Activated CD8-positive, alpha-beta memory T cell treated with anti-CD3 and anti-CD28 coated beads, Interleukin-2, amount 10 ng/mL, durations not matched to agents 7 days and 5 days (primary cell): ENCODE data around the gene KPNA2. TPM values are rescaled to one million over a fixed set of nuclear protein-coding genes. Genes with fewer than 3 reads are reported as not detected.
"Not testable (repeated sequence)": the region's sequence is repeated elsewhere in the genome, so short reads cannot be mapped to it uniquely, and the experiment has no call there.

Experiments
- ATAC-seq: fragments of 150-1000 bp; cut with Tn5 transposase; one replicate; pipeline ENCODE4 v1.10.0; 2021; ENCODE audit warnings: moderate library complexity
- CTCF ChIA-PET: fragments of 350-600 bp; sonication (Branson Sonifier 250); formaldehyde crosslinking; loops from one replicate; lab custom pipeline; 2021; ENCODE audit warnings: antibody characterized with exemption; lab: Charles Lee
- DNase-seq: peaks from one replicate; pipeline ENCODE4 v3.0.0-alpha.2; 2020
- H3K27ac Mint-ChIP-seq: one replicate; pipeline ENCODE4 v1.8.0; 2021; ENCODE audit warnings: mild to moderate bottlenecking, mixed read lengths
- H3K27me3 Mint-ChIP-seq: one replicate; pipeline ENCODE4 v1.8.0; 2021; ENCODE audit warnings: mixed read lengths
- H3K36me3 Mint-ChIP-seq: one replicate; pipeline ENCODE4 v1.8.0; 2021; ENCODE audit warnings: mild to moderate bottlenecking, mixed read lengths
- H3K4me1 Mint-ChIP-seq: one replicate; pipeline ENCODE4 v1.8.0; 2021; ENCODE audit warnings: mixed read lengths
- H3K4me3 Mint-ChIP-seq: one replicate; pipeline ENCODE4 v1.8.0; 2021; ENCODE audit warnings: mild to moderate bottlenecking, moderate library complexity, mixed read lengths
- H3K9me3 Mint-ChIP-seq: one replicate; pipeline ENCODE4 v1.8.0; 2022; ENCODE audit warnings: low read depth, mixed read lengths
- total RNA-seq, 2 experiments: library from RNA; stranded (reverse); gene quantifications; one replicate each; pipeline ENCODE4 v1.2.3, GENCODE V29; 2021

KPNA2 gene
- total RNA-seq, 2 experiments from 2014 or later = 246 to 321 TPM

- H3K9me3 Mint-ChIP-seq = no peaks in the 10 kb centered on the region
- H3K27me3 Mint-ChIP-seq = no peaks in the 10 kb centered on the region
- H3K27ac Mint-ChIP-seq = no peak overlapping the region
- H3K4me3 Mint-ChIP-seq = no peak overlapping the region
- no peaks in the 10 kb centered on the region for H3K4me1 Mint-ChIP-seq
- DNase-seq = no peak
- no peaks in the 10 kb centered on the region for H3K36me3 Mint-ChIP-seq
- CTCF ChIA-PET = interaction anchor here (1.4 to 1.7 kb wide), 2 partner anchors 9 to 15 kb away, joined by 3 to 5 read pairs; no protein-coding TSS in a partner anchor
- no peak for ATAC-seq
These were observed 31.3 kb upstream of the KPNA2 start for GRCh38 chr17:68004201-68004600.

- CTCF ChIA-PET = interaction anchor here (1.3 kb wide), 1 partner anchor 9 kb away, joined by 6 read pairs; no protein-coding TSS in a partner anchor
- DNase-seq (no peak), ATAC-seq (no peak)
- H3K4me3 Mint-ChIP-seq = no peak overlapping the region
- no peaks in the 10 kb centered on the region for H3K27me3 Mint-ChIP-seq
- H3K36me3 Mint-ChIP-seq = no peaks in the 10 kb centered on the region
- H3K27ac Mint-ChIP-seq = no peak overlapping the region
- no peaks in the 10 kb centered on the region for H3K9me3 Mint-ChIP-seq
- peaks cover 6% of the 10 kb centered on the region for H3K4me1 Mint-ChIP-seq
These were observed 28.7 kb upstream of the KPNA2 start for GRCh38 chr17:68006797-68007196.

DNA sequence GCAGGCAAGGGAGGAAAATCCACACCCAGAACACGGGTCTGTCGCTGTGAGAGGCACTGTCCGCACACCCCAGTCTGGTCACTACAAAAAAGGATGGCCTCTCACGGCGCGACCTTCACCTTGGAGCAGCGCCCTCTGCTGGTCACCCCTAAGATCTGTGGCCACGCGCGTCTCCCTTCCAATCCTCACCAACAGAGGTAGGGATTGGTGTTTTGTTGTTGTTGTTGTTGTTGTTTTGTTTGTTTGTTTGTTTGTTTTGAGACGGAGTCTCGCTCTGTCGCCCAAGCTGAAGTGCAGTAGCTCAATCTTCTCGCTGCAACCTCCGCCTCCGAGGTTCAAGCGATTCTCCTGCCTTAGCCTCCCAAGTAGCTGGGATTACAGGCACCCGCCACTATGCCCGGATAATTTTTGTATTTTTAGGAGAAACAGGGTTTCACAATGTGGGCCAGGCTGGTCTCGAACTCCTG lies 24.3 kb upstream of the KPNA2 start:
- CTCF ChIA-PET = interaction anchor here (0.7 to 1.7 kb wide), 10 partner anchors 9 to 80 kb away, joined by 3 to 8 read pairs (median 4); partner anchors contain the start of gene KPNA2
- H3K36me3 Mint-ChIP-seq = no peaks in the 10 kb centered on the region
- H3K27me3 Mint-ChIP-seq = peaks cover 7% of the 10 kb centered on the region
- ATAC-seq (peak; percentile 94), DNase-seq (peak; percentile 76)
- H3K27ac Mint-ChIP-seq = no peak overlapping the region
- no peaks in the 10 kb centered on the region for H3K9me3 Mint-ChIP-seq
- peaks cover 6% of the 10 kb centered on the region for H3K4me1 Mint-ChIP-seq
- peak overlapping the region; percentile 65 for H3K4me3 Mint-ChIP-seq

DNA sequence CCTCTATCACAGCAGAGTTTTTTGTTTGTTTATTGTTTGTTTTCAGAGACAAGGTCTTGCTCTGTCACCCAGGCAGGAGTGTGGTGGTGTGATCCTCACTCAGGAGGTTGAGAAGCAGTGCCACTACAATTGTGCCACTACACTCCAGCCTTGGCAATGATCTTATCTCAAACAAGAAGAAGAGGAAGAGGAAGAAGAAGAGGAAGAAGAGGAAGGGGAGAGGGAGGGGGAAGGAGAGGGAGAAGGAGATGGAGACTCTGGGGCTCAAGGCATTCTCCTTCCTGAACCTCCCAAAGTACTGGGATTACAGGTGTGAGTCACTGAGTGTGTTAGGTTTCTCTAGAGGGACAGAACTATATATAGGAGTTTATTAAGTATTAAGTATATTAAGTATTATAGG lies 22.1 kb upstream of the KPNA2 start:
- no peaks in the 10 kb centered on the region for H3K9me3 Mint-ChIP-seq
- H3K4me1 Mint-ChIP-seq = peaks cover 8% of the 10 kb centered on the region
- H3K27ac Mint-ChIP-seq = no peak overlapping the region
- CTCF ChIA-PET = no interaction called here
- DNase-seq = no peak
- H3K4me3 Mint-ChIP-seq = no peak overlapping the region
- no peak for ATAC-seq
- H3K36me3 Mint-ChIP-seq = no peaks in the 10 kb centered on the region
- H3K27me3 Mint-ChIP-seq = peaks cover 7% of the 10 kb centered on the region

DNA sequence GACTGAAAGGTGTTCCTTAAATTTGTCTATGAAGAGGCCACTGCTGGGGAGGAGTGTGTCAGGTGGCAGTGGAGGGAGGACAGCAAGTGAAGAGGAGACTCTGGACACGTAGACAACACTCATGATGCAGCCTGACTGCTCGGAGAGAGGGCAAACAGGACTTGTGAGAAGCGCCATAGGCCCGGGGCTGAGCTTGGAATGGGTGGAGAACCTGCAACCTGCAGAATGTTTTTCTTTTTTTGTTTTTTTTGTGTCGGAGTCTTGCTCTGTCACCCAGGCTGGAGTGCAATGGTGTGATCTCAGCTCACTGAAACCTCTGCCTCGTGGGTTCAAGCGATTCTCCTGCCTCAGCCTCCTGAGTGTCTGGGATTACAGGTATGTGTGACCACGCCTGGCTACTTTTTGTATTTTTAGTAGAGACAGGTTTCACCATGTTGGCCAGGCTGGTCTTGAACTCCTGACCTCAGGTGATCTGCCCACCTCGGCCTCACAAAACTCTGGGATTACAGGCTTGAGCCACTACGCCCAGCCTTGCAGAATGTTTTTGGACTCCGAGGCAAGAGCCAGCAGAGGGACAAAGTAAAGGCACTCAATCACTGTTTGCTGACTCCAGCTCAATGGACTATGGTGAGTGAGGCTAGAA lies 20.3 kb upstream of the KPNA2 start:
- no peak overlapping the region for H3K27ac Mint-ChIP-seq

DNA sequence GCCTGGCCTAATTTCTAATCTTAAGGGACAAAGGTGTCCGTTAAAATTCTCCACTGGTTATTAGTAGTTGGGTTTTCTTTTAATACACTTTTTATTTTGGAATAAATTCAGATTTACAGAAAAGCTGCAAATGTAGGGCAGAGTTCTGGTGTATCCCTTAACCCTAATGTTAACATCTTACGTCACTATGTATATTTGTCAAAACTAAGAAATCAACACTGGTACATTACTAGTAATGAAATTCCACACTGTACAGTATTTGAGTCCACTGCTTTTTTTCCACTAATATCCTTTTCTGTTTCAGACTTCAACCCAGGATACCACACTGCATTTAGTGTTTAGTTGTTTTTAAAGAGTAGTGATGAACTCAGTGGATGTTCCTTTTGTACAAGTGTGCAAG lies 18.7 kb upstream of the KPNA2 start:
- Mint-ChIP-seq H3K4me1 (peaks cover 13% of the 10 kb centered on the region), H3K27me3 (peaks cover 10% of the 10 kb centered on the region), H3K4me3 (no peak overlapping the region), H3K36me3 (no peaks in the 10 kb centered on the region), H3K9me3 (no peaks in the 10 kb centered on the region), H3K27ac (no peak overlapping the region)
- ATAC-seq (no peak), DNase-seq (no peak)
- CTCF ChIA-PET = interaction anchor here (0.5 kb wide), 1 partner anchor 281 kb away, joined by 4 read pairs; no protein-coding TSS in a partner anchor

More for the DNA sequence above, 20.3 kb upstream of the KPNA2 start:
- CTCF ChIA-PET = interaction anchor here (1.1 to 1.7 kb wide), 2 partner anchors 9 to 42 kb away, joined by 3 to 4 read pairs; no protein-coding TSS in a partner anchor
- ATAC-seq (no peak), DNase-seq (no peak)
- Mint-ChIP-seq H3K4me1 (peaks cover 14% of the 10 kb centered on the region), H3K9me3 (no peaks in the 10 kb centered on the region), H3K36me3 (no peaks in the 10 kb centered on the region), H3K4me3 (no peak overlapping the region), H3K27me3 (peaks cover 10% of the 10 kb centered on the region)

DNA sequence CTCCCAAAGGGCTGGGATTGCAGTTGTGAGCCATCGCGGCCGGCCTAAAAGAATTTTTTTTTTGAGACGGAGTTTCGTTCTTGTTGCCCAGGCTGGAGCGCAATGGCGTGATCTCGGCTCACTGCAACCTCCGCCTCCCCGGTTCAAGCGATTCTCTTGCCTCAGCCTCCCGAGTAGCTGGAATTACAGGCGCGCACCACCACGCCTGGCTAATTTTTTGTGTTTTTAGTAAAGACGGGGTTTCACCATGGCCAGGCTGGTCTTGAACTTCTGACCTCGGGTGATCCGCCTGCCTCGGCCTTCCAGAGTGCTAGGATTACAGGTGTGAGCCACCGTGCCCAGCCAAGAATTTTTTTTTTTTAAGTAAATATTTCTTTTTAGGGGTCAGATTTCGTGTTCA lies 17.0 kb upstream of the KPNA2 start:
- H3K4me3 Mint-ChIP-seq, DNase-seq, CTCF ChIA-PET, H3K27me3 Mint-ChIP-seq, H3K36me3 Mint-ChIP-seq, H3K9me3 Mint-ChIP-seq, H3K27ac Mint-ChIP-seq, ATAC-seq: not testable (repeated sequence)
- peaks cover 13% of the 10 kb centered on the region for H3K4me1 Mint-ChIP-seq

- Mint-ChIP-seq H3K36me3 (no peaks in the 10 kb centered on the region), H3K27me3 (peaks cover 10% of the 10 kb centered on the region), H3K4me3 (peak overlapping the region; percentile 82), H3K9me3 (no peaks in the 10 kb centered on the region), H3K4me1 (peaks cover 13% of the 10 kb centered on the region), H3K27ac (peak overlapping the region; percentile 75)
- CTCF ChIA-PET = interaction anchor here (0.9 to 1.8 kb wide), 15 partner anchors 8 to 182 kb away, joined by 3 to 13 read pairs (median 4); partner anchors contain the start of gene C17orf58
- no peak for ATAC-seq
- no peak for DNase-seq
These were observed 16.2 kb upstream of the KPNA2 start for GRCh38 chr17:68019336-68019674.

DNA sequence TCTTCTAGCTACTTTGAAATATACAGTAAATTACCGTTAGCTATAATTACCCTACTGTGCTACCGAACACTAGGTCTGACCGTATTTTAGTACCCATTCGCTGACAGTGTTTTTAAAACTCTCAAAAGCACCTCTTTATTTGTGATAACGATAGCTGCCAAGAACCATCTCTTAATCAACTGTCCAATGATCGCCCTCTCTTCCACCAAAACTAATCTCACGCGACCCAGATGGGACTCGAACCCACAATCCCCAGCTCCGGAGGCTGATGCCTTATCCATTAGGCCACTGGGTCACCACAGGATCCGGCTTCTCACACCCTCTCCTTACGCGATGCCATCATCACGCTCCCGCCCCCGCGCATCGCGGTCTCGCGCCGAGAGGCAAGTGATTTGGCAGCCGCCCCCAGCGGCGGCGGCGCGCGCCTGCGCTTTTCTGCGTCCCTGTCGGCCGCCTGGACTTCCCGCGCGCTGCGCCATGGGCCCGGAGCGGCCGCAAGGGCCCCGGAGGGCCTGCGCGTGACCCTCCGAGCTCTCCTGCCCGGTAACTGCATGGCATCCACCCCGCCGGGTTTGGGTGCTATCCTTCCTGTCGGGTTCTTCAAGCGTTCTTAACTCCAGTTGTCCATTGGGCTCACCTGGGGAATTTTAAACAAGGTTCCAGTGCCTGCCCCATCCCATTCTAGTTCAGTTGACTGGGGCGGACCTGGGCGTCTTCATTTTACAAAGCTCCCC lies 15.7 kb upstream of the KPNA2 start:
- Mint-ChIP-seq H3K4me3 (peak overlapping the region; percentile 82), H3K27me3 (peaks cover 8% of the 10 kb centered on the region), H3K9me3 (no peaks in the 10 kb centered on the region), H3K36me3 (no peaks in the 10 kb centered on the region), H3K4me1 (peaks cover 13% of the 10 kb centered on the region), H3K27ac (peak overlapping the region; percentile 75)
- peak; percentile 98 for DNase-seq
- CTCF ChIA-PET = interaction anchor here (0.8 to 1.8 kb wide), 18 partner anchors 9 to 468 kb away, joined by 3 to 13 read pairs (median 3); partner anchors contain the start of gene C17orf58
- ATAC-seq = peak; percentile 95

DNA sequence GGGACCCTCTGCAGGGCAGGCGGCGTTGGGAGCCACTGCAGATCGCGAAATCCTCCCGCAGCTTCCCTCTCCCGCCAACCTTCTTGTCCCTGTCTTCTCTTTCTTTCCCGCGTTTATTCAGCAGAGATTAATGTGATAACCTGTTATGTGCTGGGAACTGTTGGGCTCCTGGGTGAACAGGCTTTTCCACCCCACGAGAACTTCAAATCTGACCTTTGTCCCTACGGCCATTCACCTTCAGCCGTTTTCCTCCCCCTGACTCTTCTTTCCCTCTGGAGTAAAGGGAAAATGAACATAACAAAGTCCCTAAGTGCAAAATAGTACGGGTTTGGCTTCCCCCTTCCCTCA lies 15.2 kb upstream of the KPNA2 start:
- CTCF ChIA-PET = interaction anchor here (0.8 to 1.8 kb wide), 12 partner anchors 8 to 468 kb away, joined by 3 to 13 read pairs (median 4); partner anchors contain the start of gene C17orf58
- Mint-ChIP-seq H3K4me3 (peak overlapping the region; percentile 82), H3K27ac (peak overlapping the region; percentile 75), H3K27me3 (peaks cover 7% of the 10 kb centered on the region), H3K36me3 (no peaks in the 10 kb centered on the region), H3K9me3 (no peaks in the 10 kb centered on the region), H3K4me1 (peaks cover 13% of the 10 kb centered on the region)
- ATAC-seq (no peak), DNase-seq (no peak)

DNA sequence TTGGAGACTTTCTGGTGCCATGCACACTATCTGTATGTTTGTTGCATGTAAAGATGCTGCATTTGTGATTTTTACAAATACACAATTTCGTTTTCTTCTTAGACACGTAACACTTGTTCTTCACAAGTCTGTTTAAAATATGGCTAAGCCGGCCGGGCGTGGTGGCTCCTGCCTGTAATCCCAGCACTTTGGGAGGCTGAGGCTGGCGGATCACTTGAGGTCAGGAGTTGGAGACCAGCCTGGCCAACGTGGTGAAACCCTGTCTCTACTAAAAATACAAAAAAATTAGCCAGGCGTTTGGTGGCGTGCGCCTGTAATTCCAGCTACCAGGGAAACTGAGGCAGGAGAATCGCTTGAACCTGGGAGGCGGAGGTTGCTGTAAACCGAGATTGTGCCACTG lies 14.7 kb upstream of the KPNA2 start:
- peaks cover 13% of the 10 kb centered on the region for H3K4me1 Mint-ChIP-seq
- peak overlapping the region; percentile 82 for H3K4me3 Mint-ChIP-seq
- not testable (repeated sequence) for H3K9me3 Mint-ChIP-seq, DNase-seq, H3K36me3 Mint-ChIP-seq, H3K27me3 Mint-ChIP-seq, ATAC-seq
- CTCF ChIA-PET = interaction anchor here (1.5 to 1.8 kb wide), 4 partner anchors 8 to 152 kb away, joined by 4 to 13 read pairs (median 6); no protein-coding TSS in a partner anchor
- peak overlapping the region; percentile 75 for H3K27ac Mint-ChIP-seq

DNA sequence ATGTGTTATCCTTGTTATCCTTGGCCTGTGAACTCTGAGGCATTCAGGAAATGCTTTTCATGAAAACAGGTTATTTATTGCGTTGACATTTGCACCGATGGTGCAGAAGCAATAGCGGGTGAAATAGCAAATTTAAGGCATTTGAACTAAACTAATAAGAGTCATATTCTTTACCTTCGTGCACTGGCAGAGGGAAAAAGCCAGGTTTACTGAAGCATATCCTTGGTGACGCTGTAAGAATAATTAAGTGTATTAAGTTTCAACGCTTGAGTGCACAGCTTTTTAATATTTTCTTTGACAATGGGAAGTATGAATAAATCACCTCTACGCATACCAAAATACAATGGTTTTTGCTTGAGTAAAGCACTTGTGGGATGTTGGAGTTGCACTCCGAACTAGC lies 13.6 kb upstream of the KPNA2 start:
- H3K4me1 Mint-ChIP-seq = peaks cover 13% of the 10 kb centered on the region
- H3K9me3 Mint-ChIP-seq = no peaks in the 10 kb centered on the region
- no peaks in the 10 kb centered on the region for H3K36me3 Mint-ChIP-seq
- peaks cover 3% of the 10 kb centered on the region for H3K27me3 Mint-ChIP-seq
- no peak overlapping the region for H3K27ac Mint-ChIP-seq
- CTCF ChIA-PET = interaction anchor here (0.7 to 0.9 kb wide), 2 partner anchors 11 to 48 kb away, joined by 3 read pairs; no protein-coding TSS in a partner anchor
- ATAC-seq (no peak), DNase-seq (no peak)
- no peak overlapping the region for H3K4me3 Mint-ChIP-seq

DNA sequence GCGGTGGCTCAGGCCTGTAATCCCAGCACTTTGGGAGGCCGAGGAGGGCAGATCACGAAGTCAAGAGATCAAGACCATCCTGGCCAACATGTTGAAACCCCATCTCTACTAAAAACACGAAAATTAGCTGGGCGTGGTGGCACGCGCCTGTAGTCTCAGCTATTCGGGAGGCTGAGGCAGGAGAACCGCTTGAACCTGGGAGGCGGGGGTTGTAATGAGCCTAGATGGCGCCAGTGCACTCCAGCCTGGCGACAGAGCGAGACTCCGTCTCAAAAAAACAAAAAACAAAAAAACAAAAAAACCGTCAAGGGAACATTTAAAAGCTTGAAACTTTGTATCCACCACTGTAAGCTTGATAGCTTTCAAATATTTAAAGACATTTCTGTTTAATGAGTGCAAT lies 13.0 kb upstream of the KPNA2 start:
- not testable (repeated sequence) for H3K4me3 Mint-ChIP-seq, H3K36me3 Mint-ChIP-seq, H3K27ac Mint-ChIP-seq, H3K9me3 Mint-ChIP-seq, DNase-seq, H3K27me3 Mint-ChIP-seq, ATAC-seq
- CTCF ChIA-PET = interaction anchor here (0.7 to 0.9 kb wide), 2 partner anchors 12 to 48 kb away, joined by 3 read pairs; no protein-coding TSS in a partner anchor
- peaks cover 13% of the 10 kb centered on the region for H3K4me1 Mint-ChIP-seq
